PFSK-1 (cell line): ENCODE data around the gene DMPK.

ENCODE experiments used
- FOXP2 ChIP-seq: optimal IDR thresholded peaks from 2 replicates; pipeline ENCODE3; 2011; ENCODE audit warnings: borderline replicate concordance, control low read depth, inconsistent platforms; ENCODE audit not compliant: insufficient read depth; ENCODE audit errors: extremely low read length, extremely low read depth
- POLR2AphosphoS5 ChIP-seq: IDR thresholded peaks from 2 replicates; pipeline ENCODE4 v1.6.1; 2012; ENCODE audit warnings: low read depth, mild to moderate bottlenecking, control low read depth, low read length, moderate library complexity
- REST ChIP-seq, 2 experiments: IDR thresholded peaks; 2 replicates each; pipeline versions ENCODE4 v1.6.1 to v1.8.0; 2011 to 2012; ENCODE audit warnings: low read depth in 2 of 2, low read length in 2 of 2, control low read depth in 1 of 2, inconsistent platforms in 1 of 2, mild to moderate bottlenecking in 1 of 2, moderate library complexity in 1 of 2; ENCODE audit not compliant: insufficient read depth in 1 of 2
- SIN3A ChIP-seq: IDR thresholded peaks from 2 replicates; pipeline ENCODE4 v1.6.1; 2012; ENCODE audit warnings: mild to moderate bottlenecking, low read length, moderate library complexity, borderline replicate concordance; ENCODE audit not compliant: insufficient read depth
- TAF1 ChIP-seq: IDR thresholded peaks from 2 replicates; pipeline ENCODE4 v1.6.1; 2012; ENCODE audit warnings: low read length, control low read depth, borderline replicate concordance; ENCODE audit not compliant: insufficient read depth

The DMPK gene

DNA sequence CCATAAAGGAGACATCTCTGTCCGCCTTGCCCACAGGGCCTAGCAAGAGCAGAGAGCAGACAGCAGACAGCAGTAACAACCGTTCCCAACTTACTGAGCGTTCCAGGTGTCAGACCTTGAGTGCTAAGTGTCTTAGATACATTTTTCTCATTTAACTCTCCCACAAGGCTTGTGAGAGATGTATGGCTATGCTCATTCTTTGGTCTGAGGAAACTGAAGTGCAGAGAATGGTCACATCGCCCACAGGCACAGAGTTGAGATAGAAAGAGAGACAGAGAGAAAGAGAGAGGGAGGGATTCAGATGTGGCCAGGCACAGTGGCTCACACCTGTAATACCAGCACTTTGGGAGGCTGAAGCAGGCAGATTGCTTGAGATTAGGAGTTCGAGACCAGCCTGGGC is 34.8 kb downstream of the DMPK start:
- TF ChIP-seq REST (IDR thresholded peaks at IDR 0.05; ENCODE audit: insufficient read depth in 1 of 2, low read depth in 2 of 2, low read length in 2 of 2) (no peak), FOXP2 (no peak), POLR2AphosphoS5 (no peak), SIN3A (no peak), TAF1 (no peak)

- TF ChIP-seq TAF1: no peak
- TF ChIP-seq FOXP2: no peak
- no peak for TF ChIP-seq SIN3A
Measured at GRCh38 chr19:45746866-45747265, 35.4 kb downstream of the DMPK start.

- TF ChIP-seq TAF1: no peak
- no peak for TF ChIP-seq FOXP2
- TF ChIP-seq SIN3A: no peak
- TF ChIP-seq POLR2AphosphoS5: no peak
Measured at GRCh38 chr19:45745606-45746005, 36.7 kb downstream of the DMPK start.

DNA sequence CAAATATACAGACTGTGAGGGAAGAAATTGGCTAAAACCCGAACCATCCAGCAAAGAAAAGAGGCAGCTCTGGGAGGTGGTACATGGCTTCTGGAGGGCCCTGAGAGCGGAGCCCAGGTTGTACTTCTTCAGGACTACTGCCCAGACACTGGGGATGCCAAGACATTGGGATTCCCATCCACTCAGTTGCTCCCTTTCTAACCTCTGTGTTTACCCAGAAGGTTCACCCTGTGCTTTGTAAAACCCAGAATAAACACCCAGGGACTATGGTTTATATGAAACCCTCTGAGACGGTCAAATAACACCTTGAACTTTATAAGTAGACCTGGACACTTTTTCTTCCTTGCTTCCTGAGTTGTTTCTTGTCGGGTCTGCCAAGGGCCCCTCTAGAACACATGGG is 39.3 kb downstream of the DMPK start:
- TF ChIP-seq REST (IDR thresholded peaks at IDR 0.05; ENCODE audit: insufficient read depth in 1 of 2, low read depth in 2 of 2, low read length in 2 of 2) (no peak), TAF1 (no peak), POLR2AphosphoS5 (no peak), FOXP2 (no peak)

GRCh38 chr19:45739498-45740439 is 42.5 kb downstream of the DMPK start:
- TF ChIP-seq TAF1 (no peak), REST (IDR thresholded peaks at IDR 0.05; ENCODE audit: insufficient read depth in 1 of 2, low read depth in 2 of 2, low read length in 2 of 2) (no peak), FOXP2 (no peak), POLR2AphosphoS5 (no peak), SIN3A (no peak)

GRCh38 chr19:45733160-45733810 is 49.0 kb downstream of the DMPK start, which contains the start of gene MEIOSIN:
Gene MEIOSIN (plus strand): TSS chr19:45733439. CDS start chr19:45735377, 1,938 bp downstream.
- no peak for TF ChIP-seq REST (IDR thresholded peaks at IDR 0.05; ENCODE audit: insufficient read depth in 1 of 2, low read depth in 2 of 2, low read length in 2 of 2)
- no peak for TF ChIP-seq POLR2AphosphoS5
- TF ChIP-seq FOXP2: no peak
- TF ChIP-seq SIN3A: no peak
- no peak for TF ChIP-seq TAF1
